Occipital lobe (tissue), 2 donors: Measurements from ENCODE around the gene RNF112. TPM values are rescaled to one million over a fixed set of nuclear protein-coding genes. Genes with fewer than 3 reads are reported as not detected.
"Not testable (repeated sequence)": the region's sequence is repeated elsewhere in the genome, so short reads cannot be mapped to it uniquely, and the experiment has no call there.

Experiments
- DNase-seq: peaks from one replicate; lab custom pipeline; 2025; lab: John Stamatoyannopoulos, UW
- total RNA-seq: library from RNA; depleted of rRNA; stranded (reverse); fragments of >200 nt; gene quantifications from one replicate; pipeline ENCODE4 v1.2.3, GENCODE V29; 2014

RNF112 gene
- total RNA-seq, 1 donor from 2014 or later, result 31.4 TPM

DNA sequence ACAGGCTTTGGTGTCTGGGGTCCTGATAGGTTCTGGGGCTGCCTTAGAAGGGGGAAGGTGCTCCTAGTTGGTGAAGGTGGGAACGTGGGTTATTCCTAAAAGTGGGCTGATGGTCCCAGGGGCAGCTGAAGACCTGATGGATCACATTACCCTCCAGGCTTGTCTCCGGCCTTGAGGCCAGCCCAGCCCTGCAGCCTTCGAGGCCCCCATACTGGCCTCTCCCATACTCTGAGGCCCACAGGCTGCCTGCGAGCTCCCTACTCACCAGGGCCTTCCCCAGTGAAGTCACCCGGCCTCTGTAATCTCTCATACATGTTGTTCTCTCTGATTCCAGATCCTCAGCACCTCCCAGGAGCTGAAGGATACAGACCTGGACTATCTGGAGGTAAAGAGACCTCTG lies 2.7 kb downstream of the RNF112 start:
- DNase-seq, result no peak

DNA sequence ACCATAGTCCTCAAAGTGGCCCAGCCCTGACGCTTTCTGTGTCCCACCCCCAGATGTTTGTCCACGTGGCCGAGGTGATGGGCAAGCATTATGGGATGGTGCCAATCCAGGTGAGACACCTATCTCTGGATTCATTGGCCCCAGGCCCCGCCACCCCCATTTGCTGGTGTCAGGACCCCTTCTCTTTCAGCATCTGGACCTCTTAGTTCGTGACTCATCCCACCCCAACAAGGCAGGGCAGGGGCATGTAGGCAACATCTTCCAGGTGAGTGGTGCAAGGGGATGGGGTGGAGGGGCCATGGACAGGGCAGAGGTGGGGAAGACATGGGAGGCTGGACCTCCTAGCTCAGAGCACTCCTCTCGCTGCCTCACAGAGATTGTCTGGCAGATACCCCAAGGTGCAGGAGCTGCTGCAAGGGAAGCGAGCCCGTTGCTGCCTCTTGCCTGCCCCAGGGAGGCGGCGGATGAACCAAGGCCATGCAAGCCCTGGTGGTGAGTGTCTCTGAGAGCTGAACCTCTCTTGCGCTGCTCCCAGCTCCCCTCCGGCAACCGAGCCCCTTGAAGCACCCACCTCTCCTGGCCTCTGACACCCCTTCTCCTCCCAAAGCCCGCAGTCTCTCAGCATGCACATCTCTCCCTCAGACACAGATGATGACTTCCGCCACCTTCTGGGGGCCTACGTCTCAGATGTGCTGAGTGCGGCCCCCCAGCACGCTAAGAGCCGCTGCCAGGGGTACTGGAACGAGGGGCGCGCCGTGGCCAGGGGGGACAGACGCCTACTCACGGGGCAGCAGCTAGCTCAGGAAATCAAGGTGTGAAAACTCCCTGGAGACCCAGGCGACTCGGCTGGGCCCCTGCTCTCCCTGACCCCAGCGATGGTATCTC lies 3.6 kb downstream of the RNF112 start:
- DNase-seq, result no peak

DNA sequence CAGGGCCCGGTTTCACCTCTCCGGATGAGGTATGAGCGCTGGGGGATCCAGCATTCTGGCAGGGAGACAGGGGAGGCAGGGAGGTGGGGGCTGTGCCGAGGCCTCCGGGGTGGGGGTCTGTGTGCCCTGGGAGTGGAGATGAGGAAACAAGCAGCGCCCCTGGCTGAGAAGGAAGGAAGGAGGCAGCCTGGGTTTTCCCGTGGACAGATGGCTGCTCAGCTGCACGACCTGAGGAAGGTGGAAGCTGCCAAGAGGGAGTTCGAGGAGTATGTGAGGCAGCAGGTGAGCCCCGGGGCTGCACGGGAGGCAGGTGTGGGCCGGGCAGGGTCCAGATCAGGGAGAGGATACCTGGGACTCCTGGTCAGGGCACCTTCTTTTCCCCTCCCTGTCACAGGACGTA lies 4.3 kb downstream of the RNF112 start:
- DNase-seq, result no peak

- no peak for DNase-seq
Observed at GRCh38 chr17:19415806-19416775, 5.1 kb downstream of the RNF112 start.

GRCh38 chr17:19417611-19418010 lies 6.6 kb downstream of the RNF112 start:
- DNase-seq, result no peak

DNA sequence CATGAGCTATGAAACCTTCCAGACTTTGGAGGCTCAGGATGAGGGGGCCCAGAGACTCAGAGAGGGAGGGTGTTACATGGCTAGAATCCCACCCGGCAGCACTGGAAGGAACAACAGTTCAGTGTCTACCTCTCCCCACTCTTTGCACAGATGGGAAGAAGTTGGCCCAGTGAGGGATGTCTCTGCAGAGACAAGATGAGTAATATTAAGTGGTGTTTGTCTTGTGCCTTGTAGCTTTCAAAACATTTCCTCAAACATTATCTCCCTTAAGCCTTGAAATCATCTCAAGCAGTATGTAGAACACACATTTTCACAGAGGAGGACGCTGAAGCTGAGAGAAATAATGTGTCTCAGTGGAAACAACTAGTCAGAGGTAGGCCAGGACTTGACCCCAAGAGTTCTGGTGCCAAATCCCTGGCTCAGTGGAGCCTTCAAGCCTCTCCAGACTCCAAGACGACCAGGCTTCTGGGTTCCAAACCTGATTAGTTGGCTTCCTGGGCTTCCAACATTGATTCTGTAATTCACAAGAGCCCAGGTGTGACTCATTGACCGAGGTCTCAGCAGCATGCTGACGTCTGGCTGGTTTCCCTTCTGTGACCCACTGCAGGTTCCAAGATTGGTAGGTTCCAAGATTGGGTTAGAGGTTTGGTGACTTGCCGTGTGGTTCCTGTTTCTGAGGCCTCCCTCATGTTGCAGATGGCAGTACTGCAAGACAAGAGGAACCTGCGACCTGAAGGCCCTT lies 7.4 kb downstream of the RNF112 start:
- no peak for DNase-seq

GRCh38 chr17:19421219-19421618 lies 10.2 kb downstream of the RNF112 start:
- no peak for DNase-seq

DNA sequence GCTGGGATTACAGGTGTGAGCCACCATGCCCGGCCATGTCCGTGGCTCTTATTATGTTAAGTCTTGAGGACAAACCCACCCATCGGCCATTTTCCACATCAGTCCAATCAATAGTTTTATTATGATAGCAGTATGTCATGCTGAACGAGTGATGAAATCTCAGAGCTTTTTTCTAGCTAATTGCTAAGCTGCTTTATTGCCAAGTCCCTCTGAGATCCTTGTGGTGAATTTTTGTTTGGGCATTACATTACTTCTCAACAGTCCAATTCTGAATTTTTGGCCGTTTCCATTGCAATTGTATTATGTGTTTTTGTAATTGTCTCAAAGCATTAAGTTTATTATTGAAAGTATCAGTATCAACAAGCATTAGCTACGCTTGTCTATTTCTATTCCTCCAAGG lies 10.9 kb downstream of the RNF112 start:
- no peak for DNase-seq

DNA sequence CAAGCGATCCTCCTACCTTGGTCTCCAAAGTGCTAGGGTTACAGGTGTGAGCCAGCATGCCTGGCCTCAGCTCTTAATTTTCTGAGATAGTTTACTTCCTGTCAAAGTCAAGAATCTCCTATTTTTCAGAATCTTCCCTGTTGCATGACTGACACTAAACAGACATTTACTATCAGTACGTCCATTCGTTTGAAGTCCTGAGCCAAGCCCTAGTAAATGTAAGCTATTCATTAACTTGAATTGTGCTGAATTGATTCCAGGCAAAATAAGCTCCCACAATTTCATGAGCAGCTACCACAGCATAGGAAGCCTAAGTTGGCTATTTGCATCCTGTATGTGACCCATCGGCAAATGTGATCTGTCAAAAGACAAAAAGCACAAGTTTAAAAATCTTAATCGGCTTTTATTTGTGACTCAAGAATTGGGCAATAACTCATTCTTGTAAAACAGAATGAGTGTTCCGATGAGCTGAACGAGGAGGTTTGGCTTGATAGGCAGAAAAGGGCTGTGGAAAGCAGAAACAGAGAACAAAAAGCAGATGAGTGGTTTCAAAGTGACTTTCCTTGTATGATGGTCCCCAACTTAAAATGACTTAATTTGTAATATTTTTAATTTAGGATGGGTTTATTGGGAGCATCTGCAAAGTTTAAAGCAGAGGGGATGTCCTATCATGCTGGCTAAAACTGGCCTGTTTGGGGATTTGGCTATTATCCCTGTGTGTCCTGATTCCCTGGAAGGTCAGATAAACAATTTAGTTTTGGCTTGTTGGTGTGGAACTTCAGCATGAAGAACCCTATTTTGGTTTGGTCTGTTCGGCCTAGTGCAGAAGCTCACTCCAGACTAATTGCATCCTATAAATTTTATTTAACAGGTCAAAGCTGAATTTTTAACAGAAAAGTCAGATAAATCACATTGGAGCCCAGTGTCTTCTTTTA lies 14.2 kb downstream of the RNF112 start:
- DNase-seq, result no peak

GRCh38 chr17:19426631-19427030 lies 15.6 kb downstream of the RNF112 start:
- DNase-seq, result no peak

GRCh38 chr17:19431691-19432090 lies 20.7 kb downstream of the RNF112 start:
- DNase-seq, result no peak

DNA sequence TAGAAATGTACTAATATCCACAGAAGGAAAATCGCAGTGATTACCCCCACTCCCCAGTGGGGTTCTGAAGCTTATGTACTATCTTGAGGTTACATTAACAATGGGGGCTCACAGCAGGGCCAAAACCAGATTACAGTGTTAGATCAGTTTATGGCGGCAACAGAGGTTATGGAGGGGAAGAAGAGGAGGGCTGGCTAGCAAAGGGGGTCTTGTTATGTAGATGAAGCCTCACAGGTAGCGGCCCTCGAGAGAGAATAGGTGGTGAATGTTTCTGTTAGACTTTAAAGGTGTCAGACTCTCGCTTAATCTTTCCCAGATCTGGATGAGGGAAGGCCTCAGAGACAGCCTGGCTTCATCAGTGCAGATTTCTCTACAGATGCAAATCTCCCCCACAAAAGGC lies 22.2 kb downstream of the RNF112 start:
- DNase-seq, result no peak

GRCh38 chr17:19433727-19434340 lies 22.8 kb downstream of the RNF112 start:
- no peak for DNase-seq

- no peak for DNase-seq
Observed at GRCh38 chr17:19440421-19440820, 29.4 kb downstream of the RNF112 start.

GRCh38 chr17:19441288-19441687 lies 30.3 kb downstream of the RNF112 start:
- DNase-seq, result not testable (repeated sequence)

DNA sequence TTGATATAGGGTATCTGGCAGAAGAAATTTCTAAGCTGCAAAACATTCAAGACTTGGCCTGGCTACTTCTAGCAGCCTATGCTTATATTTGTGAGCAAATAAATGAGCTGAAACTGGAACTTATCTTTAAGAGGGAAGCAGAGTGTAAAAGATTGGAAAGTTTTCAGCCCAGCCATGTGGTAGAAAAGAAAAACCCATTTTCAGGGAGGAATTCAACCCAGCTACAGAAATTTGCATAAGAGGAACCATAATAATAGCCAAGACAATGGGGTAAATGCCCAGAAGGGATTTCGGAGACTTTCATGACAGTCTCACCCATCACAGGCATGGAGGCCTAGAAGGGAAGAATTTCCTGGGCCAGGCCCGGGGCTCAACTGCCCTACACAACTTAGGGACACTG lies 31.7 kb downstream of the RNF112 start:
- no peak for DNase-seq

- no peak for DNase-seq
Observed at GRCh38 chr17:19443148-19443547, 32.1 kb downstream of the RNF112 start.

DNA sequence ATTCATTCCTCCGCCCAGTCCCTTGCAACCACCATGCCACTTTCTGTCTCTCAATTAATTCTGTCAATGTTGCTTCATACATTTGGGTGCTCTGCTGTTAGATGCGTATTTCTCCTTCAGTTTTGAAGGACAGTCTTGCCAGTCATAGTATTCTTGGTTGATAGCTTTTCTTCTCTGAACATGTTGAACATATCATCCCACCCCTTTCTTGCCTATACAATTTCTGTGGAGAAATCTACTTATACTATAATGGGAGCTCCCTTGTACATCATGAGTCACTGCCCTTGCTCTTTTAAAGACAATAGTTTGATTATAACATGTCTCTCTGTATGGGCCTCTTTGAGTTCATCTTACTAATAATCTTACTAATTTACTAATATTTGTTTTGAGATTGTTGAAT lies 34.1 kb downstream of the RNF112 start:
- DNase-seq, result no peak

GRCh38 chr17:19446577-19446976 lies 35.5 kb downstream of the RNF112 start:
- DNase-seq, result not testable (repeated sequence)

DNA sequence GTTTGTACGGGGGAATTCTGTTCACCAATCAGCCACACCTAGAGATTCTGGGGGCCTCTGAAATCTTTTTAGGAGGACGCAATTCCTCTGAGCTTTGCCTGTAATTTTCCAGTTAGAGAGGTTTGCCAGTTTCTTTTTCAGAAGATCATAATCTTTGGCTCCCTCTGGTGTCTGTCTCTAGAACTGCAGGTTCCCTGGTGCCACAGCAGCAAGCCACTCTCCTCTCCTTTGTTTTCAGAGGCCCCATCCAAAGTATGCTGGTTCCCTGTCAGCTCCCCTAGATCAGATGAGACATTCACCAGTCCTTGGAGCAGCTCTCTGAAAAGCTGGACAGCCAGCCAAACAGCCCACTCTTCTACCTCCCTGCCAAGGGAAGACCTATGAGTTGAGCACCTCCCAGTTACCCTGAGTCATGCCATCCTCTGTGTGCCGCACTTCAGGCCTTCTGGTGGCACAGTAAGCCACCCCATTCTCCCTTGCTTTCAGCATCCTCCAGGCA lies 36.1 kb downstream of the RNF112 start:
- DNase-seq, result peak; percentile 74
